NT2/D1 (cell line): ENCODE results near the gene GPR39.

Source experiments
- DNase-seq: peaks from one replicate; pipeline ENCODE4 v3.0.0-alpha.2; 2011; ENCODE audit warnings: low read depth, low spot score
- H3K27me3 ChIP-seq: 2 replicates; pipeline ENCODE4 v1.6.0; 2011; ENCODE audit warnings: mild to moderate bottlenecking; ENCODE audit not compliant: insufficient read length, insufficient read depth
- H3K36me3 ChIP-seq: 2 replicates; pipeline ENCODE4 v1.6.1; 2011; ENCODE audit warnings: mild to moderate bottlenecking, low read length, mixed read lengths; ENCODE audit not compliant: insufficient read depth, insufficient read length
- H3K4me1 ChIP-seq: 2 replicates; pipeline ENCODE4 v1.5.1; 2011; ENCODE audit not compliant: insufficient read depth, insufficient read length
- H3K4me3 ChIP-seq: 2 replicates; pipeline ENCODE4 v1.5.1; 2011; ENCODE audit warnings: low read depth; ENCODE audit not compliant: insufficient read length
- H3K9ac ChIP-seq: 2 replicates; pipeline ENCODE4 v1.6.0; 2011; ENCODE audit warnings: low read depth; ENCODE audit not compliant: insufficient read length
- H3K9me3 ChIP-seq: 2 replicates; pipeline ENCODE4 v1.5.1; 2011; ENCODE audit warnings: mild to moderate bottlenecking, low read length; ENCODE audit not compliant: insufficient read depth
- SUZ12 ChIP-seq: IDR thresholded peaks from 2 replicates; pipeline ENCODE4 v1.6.1; 2011; ENCODE audit not compliant: insufficient read length, insufficient read depth; ENCODE audit errors: extremely low read depth
- YY1 ChIP-seq: IDR thresholded peaks from 2 replicates; pipeline ENCODE4 v1.6.1; 2011; ENCODE audit not compliant: insufficient read length, insufficient read depth
- ZNF274 ChIP-seq: IDR thresholded peaks from 2 replicates; pipeline ENCODE4 v1.6.1; 2011; ENCODE audit warnings: mild to moderate bottlenecking, low read depth, low read length

Gene GPR39

GRCh38 chr2:132416723-132417395, at the start of gene GPR39:
TSS of gene GPR39 (plus strand) at chr2:132416805.
- H3K9ac ChIP-seq, result peak within 1 kb of the TSS; percentile 82
- H3K36me3 ChIP-seq, result no peaks in the 10 kb centered on the region
- DNase-seq, result no peak
- H3K27me3 ChIP-seq, result peaks cover 31% of the 10 kb centered on the region
- H3K4me1 ChIP-seq, result peaks cover 2% of the 10 kb centered on the region
- TF ChIP-seq ZNF274, result no peak
- TF ChIP-seq SUZ12, result no peak
- no peak for TF ChIP-seq YY1
- peak within 1 kb of the TSS; percentile 49 for H3K4me3 ChIP-seq
- H3K9me3 ChIP-seq, result no peaks in the 10 kb centered on the region

GRCh38 chr2:132368191-132368590, 48.4 kb upstream of the GPR39 start:
- H3K9ac ChIP-seq, result no peak overlapping the region
- TF ChIP-seq YY1 (no peak), ZNF274 (no peak), SUZ12 (no peak)
- H3K4me1 ChIP-seq, result no peaks in the 10 kb centered on the region

GRCh38 chr2:132372276-132372675, 44.3 kb upstream of the GPR39 start:
- H3K9me3 ChIP-seq, result peaks cover 19% of the 10 kb centered on the region
- no peaks in the 10 kb centered on the region for H3K36me3 ChIP-seq
- H3K27me3 ChIP-seq, result no peaks in the 10 kb centered on the region
- no peak overlapping the region for H3K4me3 ChIP-seq
- H3K4me1 ChIP-seq, result no peaks in the 10 kb centered on the region
- TF ChIP-seq ZNF274 (no peak), YY1 (no peak), SUZ12 (no peak)
- DNase-seq, result no peak
- H3K9ac ChIP-seq, result no peak overlapping the region

More at GRCh38 chr2:132368191-132368590, 48.4 kb upstream of the GPR39 start:
- H3K27me3 ChIP-seq, result no peaks in the 10 kb centered on the region
- H3K36me3 ChIP-seq, result no peaks in the 10 kb centered on the region
- H3K9me3 ChIP-seq, result 0 out of 2 replicates have a peak, but pooled peaks cover under 1% of the 10 kb centered on the region
- DNase-seq, result no peak
- H3K4me3 ChIP-seq, result no peak overlapping the region

- TF ChIP-seq SUZ12, result no peak
- no peaks in the 10 kb centered on the region for H3K36me3 ChIP-seq
- no peak overlapping the region for H3K9ac ChIP-seq
- DNase-seq, result no peak
- H3K27me3 ChIP-seq, result no peaks in the 10 kb centered on the region
- peaks cover 19% of the 10 kb centered on the region for H3K9me3 ChIP-seq
- no peaks in the 10 kb centered on the region for H3K4me1 ChIP-seq
- H3K4me3 ChIP-seq, result no peak overlapping the region
Observed at GRCh38 chr2:132373391-132374135, 43.0 kb upstream of the GPR39 start.

- Histone ChIP-seq H3K4me1 (no peaks in the 10 kb centered on the region), H3K9ac (no peak overlapping the region), H3K9me3 (peaks cover 19% of the 10 kb centered on the region), H3K4me3 (no peak overlapping the region), H3K27me3 (no peaks in the 10 kb centered on the region), H3K36me3 (no peaks in the 10 kb centered on the region)
- TF ChIP-seq YY1 (no peak), SUZ12 (no peak), ZNF274 (no peak)
- DNase-seq, result no peak
Observed at GRCh38 chr2:132374151-132374550, 42.5 kb upstream of the GPR39 start.

GRCh38 chr2:132374551-132374950, 42.1 kb upstream of the GPR39 start:
- no peaks in the 10 kb centered on the region for H3K27me3 ChIP-seq

GRCh38 chr2:132374961-132375360, 41.6 kb upstream of the GPR39 start:
- Histone ChIP-seq H3K36me3 (no peaks in the 10 kb centered on the region), H3K27me3 (no peaks in the 10 kb centered on the region), H3K4me3 (no peak overlapping the region), H3K9ac (no peak overlapping the region), H3K4me1 (no peaks in the 10 kb centered on the region), H3K9me3 (peaks cover 26% of the 10 kb centered on the region)
- TF ChIP-seq ZNF274 (no peak), YY1 (no peak), SUZ12 (no peak)
- DNase-seq, result no peak

More at GRCh38 chr2:132374551-132374950, 42.1 kb upstream of the GPR39 start:
- Histone ChIP-seq H3K9ac (no peak overlapping the region), H3K4me3 (no peak overlapping the region), H3K4me1 (no peaks in the 10 kb centered on the region), H3K9me3 (peaks cover 21% of the 10 kb centered on the region), H3K36me3 (no peaks in the 10 kb centered on the region)
- no peak for TF ChIP-seq SUZ12
- no peak for DNase-seq
